HL-60 (cell line): ENCODE data around the gene SPACA1.

Source experiments
- DNase-seq, 2 experiments: peaks; one replicate each; pipeline ENCODE4 v3.0.0-alpha.2; 2010 to 2020; ENCODE audit warnings: low read depth in 1 of 2, low spot score in 1 of 2
- H3K27ac ChIP-seq: fragments of 250-450 bp; sonication (Bioruptor Pico); replicated peaks from 2 replicates; pipeline ENCODE4 v1.5.1; 2020; ENCODE audit warnings: mild to moderate bottlenecking, moderate library complexity
- H3K27me3 ChIP-seq: fragments of 250-450 bp; sonication (Bioruptor Pico); 2 replicates; pipeline ENCODE4 v1.5.1; 2021; ENCODE audit warnings: mild to moderate bottlenecking, moderate library complexity; ENCODE audit not compliant: insufficient read depth, poor library complexity, severe bottlenecking
- H3K4me3 ChIP-seq: replicated peaks from 2 replicates; pipeline ENCODE4 v1.5.1; 2011; ENCODE audit warnings: mild to moderate bottlenecking, control low read depth, low read length; ENCODE audit not compliant: insufficient read depth
- CTCF ChIP-seq: IDR thresholded peaks from one replicate; pipeline ENCODE4 v1.5.1; 2011; ENCODE audit warnings: low read length, control low read depth, inconsistent platforms; ENCODE audit not compliant: insufficient read depth
- GABPA ChIP-seq: IDR thresholded peaks from 2 replicates; pipeline ENCODE4 v1.6.1; 2012; ENCODE audit warnings: low read depth
- POLR2AphosphoS5 ChIP-seq: IDR thresholded peaks from 2 replicates; pipeline ENCODE4 v1.6.1; 2012; ENCODE audit warnings: low read depth
- REST ChIP-seq: IDR thresholded peaks from 2 replicates; pipeline ENCODE4 v1.6.1; 2012; ENCODE audit warnings: low read depth; ENCODE audit not compliant: insufficient replicate concordance
- SPI1 ChIP-seq: IDR thresholded peaks from 2 replicates; pipeline ENCODE4 v1.6.1; 2012; ENCODE audit warnings: low read depth, mild to moderate bottlenecking, borderline replicate concordance

Gene SPACA1

GRCh38 chr6:88031550-88031949, 16.1 kb upstream of the SPACA1 start:
- no peaks in the 10 kb centered on the region for H3K27me3 ChIP-seq
- no peak for DNase-seq
- TF ChIP-seq POLR2AphosphoS5 (no peak), CTCF (no peak), GABPA (no peak), SPI1 (no peak), REST (no peak)
- H3K27ac ChIP-seq = no peak overlapping the region
- no peak overlapping the region for H3K4me3 ChIP-seq

GRCh38 chr6:88044530-88044929, 3.1 kb upstream of the SPACA1 start:
- Histone ChIP-seq H3K27me3 (no peaks in the 10 kb centered on the region), H3K27ac (no peak overlapping the region), H3K4me3 (no peak overlapping the region)
- no peak for DNase-seq
- no peak for TF ChIP-seq GABPA
- no peak for TF ChIP-seq POLR2AphosphoS5
- no peak for TF ChIP-seq CTCF

- TF ChIP-seq SPI1 = no peak
- no peak for TF ChIP-seq GABPA
- no peak for TF ChIP-seq CTCF
- no peak for TF ChIP-seq REST
- no peak for TF ChIP-seq POLR2AphosphoS5
- no peak overlapping the region for H3K27ac ChIP-seq
- no peak overlapping the region for H3K4me3 ChIP-seq
- H3K27me3 ChIP-seq = no peaks in the 10 kb centered on the region
- no peak for DNase-seq
Measured at GRCh38 chr6:88045521-88046136, 2.0 kb upstream of the SPACA1 start.

GRCh38 chr6:88048578-88048977, 937 bp downstream of the SPACA1 start:
- Histone ChIP-seq H3K27ac (no peak overlapping the region), H3K27me3 (no peaks in the 10 kb centered on the region), H3K4me3 (no peak overlapping the region)
- TF ChIP-seq POLR2AphosphoS5 (no peak), SPI1 (no peak), GABPA (no peak), CTCF (no peak), REST (no peak)
- DNase-seq = no peak
